Neuron (in vitro differentiated cells): ENCODE measurements around the gene PTCHD4.
"Not testable (repeated sequence)": the region's sequence is repeated elsewhere in the genome, so short reads cannot be mapped to it uniquely, and the experiment has no call there.

Experiments used
- H2AFZ ChIP-seq: one replicate; pipeline ENCODE4 v1.6.1; 2013; ENCODE audit warnings: low read depth, mild to moderate bottlenecking, inconsistent platforms, low read length, moderate library complexity
- H3K27me3 ChIP-seq: one replicate; pipeline ENCODE4 v1.6.1; 2013; ENCODE audit warnings: low read length; ENCODE audit not compliant: insufficient read depth
- H3K36me3 ChIP-seq: one replicate; pipeline ENCODE4 v1.6.1; 2013; ENCODE audit warnings: low read length; ENCODE audit not compliant: insufficient read depth
- H3K4me1 ChIP-seq: one replicate; pipeline ENCODE4 v1.6.1; 2013; ENCODE audit warnings: low read length; ENCODE audit not compliant: insufficient read depth
- H3K4me3 ChIP-seq: 2 replicates; pipeline ENCODE4 v1.5.1; 2013; ENCODE audit warnings: mild to moderate bottlenecking, low read length, moderate library complexity
- H3K9me3 ChIP-seq: one replicate; pipeline ENCODE4 v1.6.1; 2013; ENCODE audit warnings: low read length

The PTCHD4 gene

DNA sequence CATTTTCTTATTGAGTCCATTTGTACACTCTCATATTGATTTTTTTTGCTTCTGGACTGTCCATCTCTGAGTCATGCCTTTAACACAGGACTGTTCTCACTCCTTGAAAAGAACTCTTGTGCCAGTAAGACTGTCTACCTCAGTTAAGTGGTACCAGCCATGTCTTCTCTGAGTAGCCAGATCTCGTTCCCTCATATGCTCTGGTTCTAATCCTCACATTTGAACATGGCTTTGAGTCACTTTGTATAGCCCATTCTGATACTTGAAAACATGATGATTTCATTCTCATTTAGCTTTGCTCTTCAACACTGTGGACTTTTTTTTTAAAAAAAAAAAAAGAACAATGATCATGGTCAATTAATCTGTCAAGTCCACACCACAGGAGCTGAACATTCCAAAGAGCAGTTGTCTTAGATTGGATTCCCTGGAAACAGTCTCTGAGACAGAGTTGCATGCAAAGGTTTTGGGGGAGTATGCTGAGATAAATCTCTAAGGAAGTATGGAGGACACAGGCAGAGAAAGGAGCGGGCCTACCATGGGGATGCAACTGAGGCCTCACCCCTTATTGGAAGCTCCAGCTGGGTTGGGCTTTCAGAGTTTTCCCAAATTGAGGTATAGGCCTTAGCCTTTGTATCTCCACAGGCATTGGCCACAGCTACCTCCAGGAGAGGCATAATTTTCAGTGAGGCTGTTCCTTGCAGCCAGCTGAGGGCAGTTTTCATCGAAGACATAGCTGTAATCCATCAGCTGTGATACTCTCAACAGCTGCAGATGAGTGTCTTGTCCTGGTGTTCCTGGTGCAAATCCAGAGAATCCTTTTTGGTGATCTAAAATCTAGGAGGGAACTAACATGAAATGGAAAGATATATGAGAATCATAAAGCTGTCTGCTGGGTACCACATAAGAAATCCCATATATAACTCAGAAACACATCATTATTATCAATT, 6.0 kb upstream of the PTCHD4 start:
- Histone ChIP-seq H2AFZ (no peak overlapping the region), H3K4me3 (no peak overlapping the region), H3K36me3 (no peaks in the 10 kb centered on the region), H3K9me3 (no peaks in the 10 kb centered on the region), H3K4me1 (peaks cover 21% of the 10 kb centered on the region), H3K27me3 (no peaks in the 10 kb centered on the region)

DNA sequence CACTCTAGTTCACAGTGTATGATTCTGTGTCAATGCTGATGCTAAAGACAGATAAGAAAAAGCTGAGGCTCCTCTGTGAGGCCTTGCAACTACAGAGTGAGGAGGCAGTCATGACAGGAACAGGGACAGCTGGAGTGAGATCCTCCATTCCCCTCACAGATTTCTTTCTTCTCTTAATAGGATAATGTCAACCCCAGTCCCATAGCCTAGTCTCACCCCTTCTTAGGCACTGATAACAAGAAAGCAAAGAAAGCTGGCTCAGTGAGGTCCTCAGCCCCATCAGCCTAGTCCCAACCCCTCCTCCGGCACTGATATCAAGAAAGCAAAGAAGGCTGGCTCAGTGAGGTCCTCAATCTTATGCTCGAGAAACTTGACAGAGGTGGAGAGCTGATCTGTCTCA, 2.1 kb upstream of the PTCHD4 start:
- no peaks in the 10 kb centered on the region for H3K36me3 ChIP-seq
- H3K9me3 ChIP-seq, result no peaks in the 10 kb centered on the region
- H3K4me1 ChIP-seq, result peaks cover 33% of the 10 kb centered on the region
- no peak overlapping the region for H3K4me3 ChIP-seq
- H2AFZ ChIP-seq, result no peak overlapping the region
- H3K27me3 ChIP-seq, result no peaks in the 10 kb centered on the region

DNA sequence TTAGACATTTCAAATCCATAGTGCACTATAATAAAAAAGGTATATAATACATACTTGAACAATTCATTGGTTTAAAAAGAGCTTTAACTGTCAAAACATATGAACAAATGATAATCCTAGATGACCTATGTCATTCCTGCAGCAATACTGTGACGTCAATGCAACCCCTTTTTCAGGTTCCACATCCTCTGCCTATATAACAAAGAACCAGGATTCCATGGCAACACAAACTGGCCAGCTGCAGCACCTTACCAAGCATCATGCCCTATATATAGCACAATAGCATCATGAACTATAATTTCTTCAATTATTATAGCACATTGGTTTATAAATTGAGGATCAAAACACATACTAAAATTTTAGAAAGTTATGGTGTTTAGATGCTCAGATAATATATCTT, 578 bp upstream of the PTCHD4 start:
- Histone ChIP-seq H3K27me3 (no peaks in the 10 kb centered on the region), H2AFZ (peak overlapping the region; percentile 86), H3K4me1 (peaks cover 27% of the 10 kb centered on the region), H3K9me3 (no peaks in the 10 kb centered on the region), H3K4me3 (no peak overlapping the region), H3K36me3 (no peaks in the 10 kb centered on the region)

DNA sequence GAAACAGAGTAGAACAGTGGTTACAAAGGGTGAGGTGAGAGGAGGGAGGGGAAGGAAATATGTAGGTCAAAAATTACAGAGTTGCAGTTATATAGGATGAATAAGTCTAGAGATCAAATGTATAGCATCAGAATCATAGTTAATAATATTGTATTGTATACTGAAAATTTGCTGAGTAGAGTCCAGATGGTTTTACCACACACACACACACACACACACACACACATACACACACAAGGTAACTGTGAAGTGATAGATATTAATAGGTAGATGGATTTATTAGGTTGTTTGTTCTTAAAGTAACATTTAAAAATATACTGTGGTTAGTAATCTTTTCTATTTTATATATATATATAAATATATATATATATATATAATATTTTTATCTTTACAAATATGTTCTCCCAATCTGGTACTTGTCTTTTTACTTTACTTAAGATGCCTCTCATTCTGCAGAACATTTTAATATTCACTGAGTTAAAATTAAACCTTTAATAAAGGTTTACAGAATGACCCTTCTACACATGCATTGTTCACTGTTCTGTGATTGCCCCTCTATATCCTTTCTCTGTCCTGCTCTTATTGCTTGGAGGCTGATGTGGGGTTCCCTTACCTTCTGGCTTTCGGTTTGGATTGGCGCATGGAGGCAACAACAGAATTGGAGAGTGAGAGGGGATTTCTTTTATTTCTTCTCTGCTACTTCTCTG, 408 bp downstream of the PTCHD4 start:
- Histone ChIP-seq H2AFZ (peak overlapping the region; percentile 86), H3K4me1 (peaks cover 20% of the 10 kb centered on the region), H3K4me3 (peak overlapping the region; percentile 54), H3K36me3 (no peaks in the 10 kb centered on the region), H3K27me3 (no peaks in the 10 kb centered on the region), H3K9me3 (no peaks in the 10 kb centered on the region)

DNA sequence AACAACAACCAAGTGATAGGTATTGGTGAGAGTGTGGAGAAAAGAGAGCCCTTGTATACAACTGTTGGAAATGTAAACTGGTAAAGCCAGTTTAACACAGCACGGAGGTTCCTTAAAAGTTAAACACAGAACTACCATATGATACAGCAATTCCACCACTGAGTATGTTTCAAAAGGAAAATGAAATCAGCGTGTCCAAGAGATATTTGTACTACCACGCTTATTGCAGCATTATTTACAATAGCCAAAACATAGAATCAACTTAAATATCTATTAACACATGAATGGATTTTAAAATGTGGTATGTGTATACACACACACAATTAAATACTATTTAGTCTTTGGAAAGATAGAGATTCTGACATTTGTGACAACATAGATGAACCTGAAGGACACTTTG, 1.1 kb downstream of the PTCHD4 start:
- H3K9me3 ChIP-seq, result no peaks in the 10 kb centered on the region
- H3K4me3 ChIP-seq, result peak overlapping the region; percentile 54
- no peaks in the 10 kb centered on the region for H3K27me3 ChIP-seq
- no peak overlapping the region for H2AFZ ChIP-seq
- no peaks in the 10 kb centered on the region for H3K36me3 ChIP-seq
- H3K4me1 ChIP-seq, result peaks cover 20% of the 10 kb centered on the region

DNA sequence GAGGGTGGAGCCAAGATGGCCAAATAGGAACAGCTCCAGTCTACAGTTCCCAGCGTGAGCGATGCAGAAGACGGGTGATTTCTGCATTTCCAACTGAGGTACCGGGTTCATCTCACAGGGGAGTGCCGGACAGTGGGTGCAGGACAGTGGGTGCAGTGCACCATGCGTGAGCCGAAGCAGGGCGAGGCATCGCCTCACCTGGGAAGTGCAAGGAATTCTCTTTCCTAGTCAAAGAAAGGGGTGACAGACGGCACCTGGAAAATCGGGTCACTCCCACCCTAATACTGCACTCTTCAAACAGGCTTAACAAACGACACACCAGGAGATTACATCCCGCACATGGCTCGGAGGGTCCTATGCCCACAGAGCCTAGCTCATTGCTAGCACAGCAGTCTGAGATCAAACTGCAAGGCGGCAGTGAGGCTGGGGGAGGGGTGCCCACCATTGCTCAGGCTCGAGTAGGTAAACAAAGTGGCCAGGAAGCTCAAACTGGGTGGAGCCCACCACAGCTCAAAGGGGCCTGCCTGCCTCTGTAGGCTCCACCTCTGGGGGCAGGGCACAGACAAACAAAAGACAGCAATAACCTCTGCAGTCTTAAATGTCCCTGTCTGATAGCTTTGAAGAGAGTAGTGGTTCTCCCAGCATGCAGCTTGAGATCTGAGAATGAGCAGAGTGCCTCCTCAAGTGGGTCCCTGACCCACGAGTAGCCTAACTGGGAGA, 8.4 kb downstream of the PTCHD4 start:
- H3K9me3 ChIP-seq, H3K4me1 ChIP-seq, H3K36me3 ChIP-seq, H3K4me3 ChIP-seq, H3K27me3 ChIP-seq, H2AFZ ChIP-seq: not testable (repeated sequence)

DNA sequence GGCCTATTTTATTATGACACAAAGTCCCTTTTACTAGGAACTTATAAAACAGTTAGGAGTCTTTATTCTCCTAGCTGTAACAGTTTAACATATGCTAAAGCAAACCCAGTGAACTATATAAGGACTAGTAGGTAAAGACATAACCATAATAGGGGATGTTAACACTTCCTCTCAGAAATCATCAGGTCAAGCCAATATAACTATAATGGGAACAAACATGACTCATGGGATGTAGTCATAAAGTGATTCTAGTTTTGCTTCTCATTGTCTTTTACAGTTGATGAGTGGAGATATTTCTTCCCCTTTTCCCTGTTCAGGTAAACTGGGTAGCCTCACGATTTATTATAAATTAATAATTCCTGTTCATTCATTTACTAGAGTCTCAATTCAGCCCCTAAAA, 9.7 kb downstream of the PTCHD4 start:
- no peaks in the 10 kb centered on the region for H3K27me3 ChIP-seq
- no peaks in the 10 kb centered on the region for H3K36me3 ChIP-seq
- no peaks in the 10 kb centered on the region for H3K9me3 ChIP-seq
- H3K4me1 ChIP-seq, result no peaks in the 10 kb centered on the region
- H3K4me3 ChIP-seq, result no peak overlapping the region
- no peak overlapping the region for H2AFZ ChIP-seq

DNA sequence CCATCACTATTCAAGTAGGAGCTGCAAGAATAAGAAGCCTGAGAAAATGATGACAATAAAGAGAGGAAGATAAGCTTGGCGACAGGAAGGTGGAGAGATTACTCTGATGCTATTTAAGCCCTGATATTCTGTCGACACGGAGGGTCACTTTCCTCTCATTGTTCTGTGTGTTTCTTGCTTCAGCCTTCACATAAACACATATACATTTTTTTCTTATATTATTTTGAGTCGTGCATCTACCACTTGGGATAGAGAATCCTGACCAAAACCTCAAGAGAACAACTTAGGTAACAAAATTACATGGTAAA, 10.5 kb downstream of the PTCHD4 start:
- Histone ChIP-seq H2AFZ (no peak overlapping the region), H3K36me3 (no peaks in the 10 kb centered on the region), H3K4me3 (no peak overlapping the region), H3K4me1 (no peaks in the 10 kb centered on the region), H3K27me3 (no peaks in the 10 kb centered on the region), H3K9me3 (no peaks in the 10 kb centered on the region)

DNA sequence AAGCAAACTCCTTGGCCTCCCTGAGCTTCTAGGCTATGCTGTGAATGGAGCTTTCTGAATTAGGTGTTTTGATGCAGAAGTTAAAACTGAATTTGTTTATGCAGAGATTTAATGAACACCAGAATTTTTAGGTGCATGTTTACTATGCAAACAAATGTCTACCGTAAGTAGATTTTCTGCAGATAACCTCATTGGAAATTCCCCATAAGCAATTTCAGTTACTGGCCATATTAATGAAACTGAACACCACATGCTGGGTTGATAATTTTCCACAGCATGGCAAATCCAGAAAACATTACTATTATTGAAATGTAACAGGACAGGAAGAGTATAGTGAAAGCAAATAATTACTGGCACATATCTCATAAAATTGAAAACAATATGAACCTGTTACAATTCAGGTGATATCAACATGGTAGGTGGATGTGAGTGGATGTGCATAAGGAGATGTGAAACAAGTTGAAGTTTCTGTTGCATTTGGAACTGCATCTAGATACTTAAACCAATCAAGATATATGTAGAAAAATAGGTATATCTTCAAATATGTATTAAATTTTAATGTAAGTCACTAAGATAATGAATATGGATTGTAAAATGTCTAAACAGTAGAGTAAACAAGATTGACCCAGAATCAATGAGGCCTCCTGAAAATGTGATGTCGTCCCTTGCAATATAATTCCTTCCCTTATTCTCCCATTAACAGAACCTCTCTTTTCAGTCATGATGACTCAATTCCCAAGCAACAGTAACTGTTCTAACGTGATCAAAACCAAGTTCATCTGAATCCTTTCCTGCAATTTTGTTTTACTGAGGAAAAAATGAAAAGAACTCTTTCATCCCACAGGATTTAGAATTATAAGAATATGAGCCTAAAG, 11.0 kb downstream of the PTCHD4 start:
- no peaks in the 10 kb centered on the region for H3K9me3 ChIP-seq
- no peaks in the 10 kb centered on the region for H3K27me3 ChIP-seq
- H3K4me1 ChIP-seq, result no peaks in the 10 kb centered on the region
- no peaks in the 10 kb centered on the region for H3K36me3 ChIP-seq
- no peak overlapping the region for H3K4me3 ChIP-seq
- H2AFZ ChIP-seq, result no peak overlapping the region

DNA sequence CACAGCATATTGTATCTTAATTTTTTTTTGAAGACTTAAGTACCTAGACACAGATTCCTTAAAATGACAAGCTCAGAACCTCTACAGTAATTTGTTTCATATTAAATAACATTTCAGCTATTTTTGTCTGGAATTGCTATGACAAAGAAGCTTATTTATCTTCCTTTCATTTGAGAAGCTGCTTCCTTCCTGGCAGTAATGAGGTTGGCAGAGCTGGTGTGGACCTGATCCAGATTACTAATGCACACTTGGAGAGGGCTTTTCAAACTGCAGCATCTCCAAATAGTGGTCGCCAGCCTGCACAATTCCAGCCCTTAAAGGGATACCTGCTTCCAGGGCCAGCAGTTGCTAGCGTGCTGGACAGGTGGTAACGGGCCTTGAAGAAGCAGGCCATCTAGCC, 12.1 kb downstream of the PTCHD4 start:
- Histone ChIP-seq H3K36me3 (no peaks in the 10 kb centered on the region), H3K27me3 (no peaks in the 10 kb centered on the region), H3K4me3 (no peak overlapping the region), H3K9me3 (no peaks in the 10 kb centered on the region), H2AFZ (no peak overlapping the region), H3K4me1 (no peaks in the 10 kb centered on the region)

DNA sequence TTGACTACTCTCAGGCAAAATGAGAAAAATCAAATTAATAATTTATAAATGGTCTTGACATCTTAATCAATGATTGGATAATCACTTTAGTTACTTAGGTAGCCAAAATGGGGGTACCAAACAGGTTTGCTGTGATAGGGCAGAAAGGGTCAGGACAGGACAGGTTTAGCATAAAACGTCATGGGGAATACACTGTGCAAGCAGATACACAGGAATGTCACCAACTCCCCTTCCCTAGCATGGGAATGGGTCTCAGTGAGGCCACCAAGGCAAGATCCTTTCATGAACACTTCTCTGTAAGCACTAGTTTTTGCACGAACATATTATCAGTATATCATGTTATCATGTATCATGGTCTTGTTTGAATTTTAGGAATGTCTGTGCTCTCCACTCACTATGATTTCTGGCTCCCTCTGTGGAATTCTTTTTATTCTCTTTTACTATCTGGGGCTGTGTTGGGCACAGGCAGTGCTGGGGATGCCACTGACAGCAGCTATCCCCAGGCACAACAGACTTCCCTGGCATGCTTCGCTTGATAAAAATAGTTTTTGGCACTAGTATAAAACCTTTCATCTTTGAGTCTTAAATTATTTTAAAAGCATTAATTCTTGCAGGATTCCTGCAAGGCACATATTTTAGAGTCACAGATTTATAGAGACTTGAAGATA, 18.3 kb downstream of the PTCHD4 start:
- H3K4me1 ChIP-seq, result peaks cover 3% of the 10 kb centered on the region
- H3K27me3 ChIP-seq, result no peaks in the 10 kb centered on the region
- H3K36me3 ChIP-seq, result no peaks in the 10 kb centered on the region
- no peak overlapping the region for H2AFZ ChIP-seq
- no peaks in the 10 kb centered on the region for H3K9me3 ChIP-seq
- no peak overlapping the region for H3K4me3 ChIP-seq

DNA sequence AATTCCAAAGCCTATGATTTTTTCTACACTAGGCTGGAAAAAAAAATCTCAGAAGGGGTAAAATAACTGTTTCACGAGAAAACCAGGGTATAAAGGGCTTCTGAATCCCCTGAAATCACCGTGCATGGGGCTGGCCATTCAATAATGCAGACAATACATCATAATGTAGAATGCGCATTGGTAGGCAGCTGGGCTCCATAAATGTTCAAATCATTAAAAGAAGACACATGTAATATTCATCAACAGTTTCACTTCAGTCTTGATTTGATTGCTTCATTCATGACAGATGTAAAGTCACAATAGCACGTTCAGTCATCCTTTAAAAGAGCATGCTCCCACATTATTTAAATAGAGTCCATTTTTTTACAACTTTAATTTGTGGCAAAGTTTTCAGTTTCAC, 20.5 kb downstream of the PTCHD4 start:
- Histone ChIP-seq H3K9me3 (no peaks in the 10 kb centered on the region), H3K4me3 (no peak overlapping the region), H2AFZ (peak overlapping the region; percentile 23), H3K4me1 (peaks cover 3% of the 10 kb centered on the region), H3K27me3 (no peaks in the 10 kb centered on the region), H3K36me3 (no peaks in the 10 kb centered on the region)
